Mucosa of rectum (tissue), 2 donors: ENCODE results near the gene SNED1.
"Not testable (repeated sequence)": the region's sequence is repeated elsewhere in the genome, so short reads cannot be mapped to it uniquely, and the experiment has no call there.

ENCODE experiments used
- H3K27ac ChIP-seq, 2 donors: one replicate each; pipeline ENCODE4 v1.7.0; 2013; ENCODE audit warnings: inconsistent platforms in 2 of 2, low read depth in 2 of 2, low read length in 2 of 2
- H3K27me3 ChIP-seq, 2 donors: one replicate each; pipeline ENCODE4 v1.7.0; 2013; ENCODE audit warnings: low read length in 2 of 2; ENCODE audit not compliant: control insufficient read depth in 2 of 2, insufficient read depth in 2 of 2
- H3K36me3 ChIP-seq, 2 donors: one replicate each; pipeline ENCODE4 v1.7.0; 2013; ENCODE audit warnings: low read length in 2 of 2; ENCODE audit not compliant: control insufficient read depth in 2 of 2, insufficient read depth in 2 of 2
- H3K4me1 ChIP-seq, 2 donors: one replicate each; pipeline ENCODE4 v1.7.0; 2013; ENCODE audit warnings: low read length in 2 of 2, mild to moderate bottlenecking in 1 of 2; ENCODE audit not compliant: control insufficient read depth in 2 of 2, insufficient read depth in 2 of 2
- H3K4me3 ChIP-seq, 2 donors: one replicate each; pipeline ENCODE4 v1.7.0; 2013; ENCODE audit warnings: low read length in 2 of 2
- H3K9ac ChIP-seq, 2 donors: one replicate each; pipeline ENCODE4 v1.7.0; 2013; ENCODE audit warnings: low read length in 2 of 2, low read depth in 1 of 2, mild to moderate bottlenecking in 1 of 2
- H3K9me3 ChIP-seq, 2 donors: one replicate each; pipeline ENCODE4 v1.7.0; 2013; ENCODE audit warnings: low read length in 2 of 2; ENCODE audit not compliant: control insufficient read depth in 2 of 2
- donor health status: healthy.
- donor health status: Normal muscosa, but diverticular disease.

Gene SNED1

GRCh38 chr2:241099246-241099645, 100.8 kb downstream of the SNED1 start:
- Histone ChIP-seq H3K4me3 (no peak overlapping the region), H3K9ac (no peak overlapping the region), H3K27me3 (no peaks in the 10 kb centered on the region), H3K9me3 (no peaks in the 10 kb centered on the region), H3K36me3 (peaks cover 42 to 53% of the 10 kb centered on the region in 2 donors), H3K27ac (no peak overlapping the region), H3K4me1 (peaks cover 13 to 27% of the 10 kb centered on the region in 2 donors)

GRCh38 chr2:241102239-241102803, 103.9 kb downstream of the SNED1 start, which contains the start of gene MTERF4:
Gene MTERF4, minus strand, starts transcription at chr2:241102287. Its CDS starts 14 bp downstream, at chr2:241102273.
- Histone ChIP-seq H3K4me1 (peaks cover 13 to 27% of the 10 kb centered on the region in 2 donors), H3K36me3 (peaks cover 23 to 25% of the 10 kb centered on the region in 2 donors), H3K4me3 (peak within 1 kb of the TSS; percentile 73 to 96), H3K9ac (peak within 1 kb of the TSS; percentile 83 to 92), H3K27me3 (no peaks in the 10 kb centered on the region), H3K9me3 (no peaks in the 10 kb centered on the region), H3K27ac (peak within 1 kb of the TSS; percentile 79 to 90)

- H3K27ac ChIP-seq, result peak overlapping the region in 1 of 2 donors; percentile 90
- H3K4me3 ChIP-seq, result peak overlapping the region; percentile 73 to 96
- H3K9me3 ChIP-seq, result no peaks in the 10 kb centered on the region
- peaks cover 13 to 27% of the 10 kb centered on the region in 2 donors for H3K4me1 ChIP-seq
- H3K27me3 ChIP-seq, result no peaks in the 10 kb centered on the region
- H3K9ac ChIP-seq, result peak overlapping the region; percentile 83 to 92
- peaks cover 17% of the 10 kb centered on the region in 2 donors for H3K36me3 ChIP-seq
Observed at GRCh38 chr2:241103176-241103595, 104.8 kb downstream of the SNED1 start.

- H3K9me3 ChIP-seq, H3K27me3 ChIP-seq, H3K9ac ChIP-seq, H3K4me3 ChIP-seq, H3K36me3 ChIP-seq, H3K27ac ChIP-seq: not testable (repeated sequence)
- H3K4me1 ChIP-seq, result peaks cover 13 to 27% of the 10 kb centered on the region in 2 donors
Observed at GRCh38 chr2:241104611-241105010, 106.2 kb downstream of the SNED1 start.

- H3K9ac ChIP-seq, result no peak overlapping the region
- peaks cover 13 to 23% of the 10 kb centered on the region in 2 donors for H3K4me1 ChIP-seq
- H3K4me3 ChIP-seq, result no peak overlapping the region
- no peak overlapping the region for H3K27ac ChIP-seq
- H3K27me3 ChIP-seq, result no peaks in the 10 kb centered on the region
- H3K36me3 ChIP-seq, result no peaks in the 10 kb centered on the region
- H3K9me3 ChIP-seq, result no peaks in the 10 kb centered on the region
Observed at GRCh38 chr2:241105641-241106040, 107.2 kb downstream of the SNED1 start.

GRCh38 chr2:241107031-241107783, 108.8 kb downstream of the SNED1 start:
- no peak overlapping the region for H3K27ac ChIP-seq
- H3K9ac ChIP-seq, result no peak overlapping the region
- H3K4me1 ChIP-seq, result peaks cover 7 to 13% of the 10 kb centered on the region in 2 donors
- H3K36me3 ChIP-seq, result no peaks in the 10 kb centered on the region
- H3K27me3 ChIP-seq, result no peaks in the 10 kb centered on the region
- H3K4me3 ChIP-seq, result no peak overlapping the region
- H3K9me3 ChIP-seq, result no peaks in the 10 kb centered on the region

- no peaks in the 10 kb centered on the region for H3K27me3 ChIP-seq
- H3K4me1 ChIP-seq, result peaks cover 0 to 3% of the 10 kb centered on the region in 2 donors
- H3K4me3 ChIP-seq, result peak overlapping the region in 1 of 2 donors; percentile 17
- H3K36me3 ChIP-seq, result no peaks in the 10 kb centered on the region
- H3K27ac ChIP-seq, result peak overlapping the region; percentile 41 to 43
- no peak overlapping the region for H3K9ac ChIP-seq
- H3K9me3 ChIP-seq, result no peaks in the 10 kb centered on the region
Observed at GRCh38 chr2:241108271-241109209, 110.1 kb downstream of the SNED1 start.

- H3K36me3 ChIP-seq, result peaks cover 0 to 3% of the 10 kb centered on the region in 2 donors
- peak overlapping the region in 1 of 2 donors; percentile 17 for H3K4me3 ChIP-seq
- no peaks in the 10 kb centered on the region for H3K9me3 ChIP-seq
- no peaks in the 10 kb centered on the region for H3K27me3 ChIP-seq
- peak overlapping the region in 1 of 2 donors; percentile 52 for H3K27ac ChIP-seq
- no peak overlapping the region for H3K9ac ChIP-seq
- H3K4me1 ChIP-seq, result peaks cover 0 to 2% of the 10 kb centered on the region in 2 donors
Observed at GRCh38 chr2:241109210-241110088, 111.0 kb downstream of the SNED1 start.

- H3K36me3 ChIP-seq, result peaks cover 0 to 6% of the 10 kb centered on the region in 2 donors
- H3K27me3 ChIP-seq, result no peaks in the 10 kb centered on the region
- peak overlapping the region in 1 of 2 donors; percentile 52 for H3K27ac ChIP-seq
- H3K4me3 ChIP-seq, result no peak overlapping the region
- H3K9ac ChIP-seq, result no peak overlapping the region
- no peaks in the 10 kb centered on the region for H3K9me3 ChIP-seq
- H3K4me1 ChIP-seq, result peaks cover 0 to 2% of the 10 kb centered on the region in 2 donors
Observed at GRCh38 chr2:241110089-241110606, 111.7 kb downstream of the SNED1 start.
